Liver (tissue), 9 donors: Measurements from ENCODE around the gene CIB2. TPM values are rescaled to one million over a fixed set of nuclear protein-coding genes. Genes with fewer than 3 reads are reported as not detected.

Experiments
- DNase-seq: peaks from one replicate; pipeline ENCODE4 v3.0.0-alpha.2; 2017; ENCODE audit warnings: low spot score
- H3K27ac ChIP-seq, 2 donors: one replicate each; pipeline ENCODE4 v1.7.0; 2013; ENCODE audit warnings: inconsistent platforms in 2 of 2, low read length in 2 of 2, control low read depth in 1 of 2, low read depth in 1 of 2, mild to moderate bottlenecking in 1 of 2
- H3K27me3 ChIP-seq, 4 donors: one replicate each; pipeline versions ENCODE4 v1.6.1 to v1.7.0; 2013; ENCODE audit warnings: low read length in 3 of 4, inconsistent platforms in 1 of 4, mild to moderate bottlenecking in 1 of 4, moderate library complexity in 1 of 4; ENCODE audit not compliant: control insufficient read depth in 4 of 4, insufficient read depth in 4 of 4
- H3K36me3 ChIP-seq, 4 donors: one replicate each; pipeline versions ENCODE4 v1.6.1 to v1.7.0; 2013; ENCODE audit warnings: low read length in 3 of 4, mild to moderate bottlenecking in 3 of 4, low read depth in 1 of 4, moderate library complexity in 1 of 4; ENCODE audit not compliant: control insufficient read depth in 4 of 4, insufficient read depth in 3 of 4
- H3K4me1 ChIP-seq, 4 donors: one replicate each; pipeline versions ENCODE4 v1.6.1 to v1.7.0; 2013; ENCODE audit warnings: low read length in 3 of 4, mild to moderate bottlenecking in 3 of 4, moderate library complexity in 1 of 4; ENCODE audit not compliant: control insufficient read depth in 4 of 4, insufficient read depth in 4 of 4
- H3K4me3 ChIP-seq, 3 donors: one replicate each; pipeline versions ENCODE4 v1.6.1 to v1.7.0; 2013; ENCODE audit warnings: low read length in 3 of 3, control low read depth in 1 of 3, low read depth in 1 of 3, mild to moderate bottlenecking in 1 of 3
- H3K9ac ChIP-seq, 2 donors: one replicate each; pipeline ENCODE4 v1.7.0; 2013; ENCODE audit warnings: low read length in 2 of 2, mild to moderate bottlenecking in 2 of 2, moderate library complexity in 2 of 2, control low read depth in 1 of 2, low read depth in 1 of 2
- H3K9me3 ChIP-seq, 4 donors: one replicate each; pipeline versions ENCODE4 v1.6.1 to v1.7.0; 2013; ENCODE audit warnings: low read length in 3 of 4; ENCODE audit not compliant: control insufficient read depth in 4 of 4
- CTCF ChIP-seq: fragments of 150-350 bp; IDR thresholded peaks from 2 replicates; pipeline ENCODE4 v1.5.1; 2017; ENCODE audit warnings: improper control_type of control experiment, low read depth, low read length; ENCODE audit not compliant: missing input control
- HNF4A ChIP-seq, 2 donors: conservative IDR thresholded peaks; 2 replicates each; pipeline ENCODE4 v1.6.1; 2016; ENCODE audit warnings: antibody characterized with exemption in 2 of 2, mild to moderate bottlenecking in 2 of 2
- RAD21 ChIP-seq, 2 donors: IDR thresholded peaks; 2 replicates each; pipeline ENCODE4 v1.6.1; 2016; ENCODE audit warnings: antibody characterized with exemption in 2 of 2, mild to moderate bottlenecking in 2 of 2
- RXRA ChIP-seq, 2 donors: IDR thresholded peaks; 2 replicates each; pipeline ENCODE4 v1.6.1; 2017 to 2018; ENCODE audit warnings: antibody characterized with exemption in 2 of 2, mild to moderate bottlenecking in 1 of 2
- SP1 ChIP-seq: IDR thresholded peaks from 2 replicates; pipeline ENCODE4 v1.6.1; 2018; ENCODE audit warnings: antibody characterized with exemption, mild to moderate bottlenecking
- YY1 ChIP-seq: IDR thresholded peaks from 2 replicates; pipeline ENCODE4 v1.6.1; 2016; ENCODE audit warnings: antibody characterized with exemption, mild to moderate bottlenecking
- WGBS: extraction: QIAGEN DNeasy Blood & Tissue Kit; methylation state at CpG from one replicate; pipeline ENCODE4 v1.1.7; 2013; 5-methylcytosine and 5-hydroxymethylcytosine counted together
- polyA plus RNA-seq, 2 donors: library from polyadenylated mRNA; stranded (reverse) in 1 of 2; unstranded in 1 of 2; fragments of 200-250 nt in 1 of 2; fragments of >200 nt in 1 of 2; fragmentation: Nextera tagmentation in 1 of 2; extraction: Ambion mirVana in 1 of 2; gene quantifications; one replicate each; pipeline versions ENCODE4 v1.2.1 to v1.2.3, GENCODE V29; 2013 to 2015
- total RNA-seq, 2 donors: library from RNA; depleted of rRNA; stranded (reverse); fragments of >200 nt; gene quantifications; one replicate each; pipeline ENCODE4 v1.2.3, GENCODE V29; 2014
- TF ChIP-seq, protein P1 (sequence below): IDR thresholded peaks from 2 replicates; pipeline ENCODE4 v1.6.1; 2016; ENCODE audit warnings: antibody characterized with exemption
- donor health status: healthy.
- donor health status: healthy.
- donor health status: healthy.
- donor health status: healthy.
- donor health status: healthy.

Gene CIB2
- total RNA-seq, result 1 to 10 TPM in 1 of 2 donors, under 1 TPM in 1; 0.25 to 2.2 TPM
- polyA plus RNA-seq, result under 1 TPM; 0.36 to 0.70 TPM

- Histone ChIP-seq H3K4me3 (peak within 1 kb of the TSS; percentile 52 to 80 (median 64)), H3K27me3 (no peaks in the 10 kb centered on the region), H3K4me1 (peaks cover 1 to 9% (median 4%) of the 10 kb centered on the region in 4 donors), H3K9ac (peak within 1 kb of the TSS; percentile 52 to 84), H3K27ac (peak within 1 kb of the TSS; percentile 33 to 73), H3K9me3 (no peaks in the 10 kb centered on the region), H3K36me3 (no peaks in the 10 kb centered on the region)
- 1% methylated on average over 79 of the region's 79 CpGs for WGBS
- peak; percentile 79 for DNase-seq
- TF ChIP-seq CTCF, result peak; percentile 77
- TF ChIP-seq HNF4A (conservative IDR thresholded peaks at IDR 0.05), result peak in 1 of 2 donors; percentile 6
- TF ChIP-seq YY1, result no peak
- TF ChIP-seq RXRA (IDR thresholded peaks at IDR 0.05), result no peak
- peak; percentile 68 to 70 for TF ChIP-seq RAD21 (IDR thresholded peaks at IDR 0.05)
These were observed at the start of gene CIB2 for GRCh38 chr15:78131295-78132061. Gene CIB2 (minus strand): TSS chr15:78131445. CDS start chr15:78131215, 230 bp downstream.

- no peaks in the 10 kb centered on the region for H3K4me1 ChIP-seq
- 89% methylated on average over 5 of the region's 5 CpGs for WGBS
- no peaks in the 10 kb centered on the region for H3K36me3 ChIP-seq
- H3K27me3 ChIP-seq, result no peaks in the 10 kb centered on the region
- no peak overlapping the region for H3K27ac ChIP-seq
- no peak overlapping the region for H3K4me3 ChIP-seq
- no peak for DNase-seq
- H3K9ac ChIP-seq, result no peak overlapping the region
- TF ChIP-seq, protein P1, sequence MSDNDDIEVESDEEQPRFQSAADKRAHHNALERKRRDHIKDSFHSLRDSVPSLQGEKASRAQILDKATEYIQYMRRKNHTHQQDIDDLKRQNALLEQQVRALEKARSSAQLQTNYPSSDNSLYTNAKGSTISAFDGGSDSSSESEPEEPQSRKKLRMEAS, result no peak
- no peaks in the 10 kb centered on the region for H3K9me3 ChIP-seq
These were observed 48.7 kb upstream of the CIB2 start for GRCh38 chr15:78179906-78180305.

DNA sequence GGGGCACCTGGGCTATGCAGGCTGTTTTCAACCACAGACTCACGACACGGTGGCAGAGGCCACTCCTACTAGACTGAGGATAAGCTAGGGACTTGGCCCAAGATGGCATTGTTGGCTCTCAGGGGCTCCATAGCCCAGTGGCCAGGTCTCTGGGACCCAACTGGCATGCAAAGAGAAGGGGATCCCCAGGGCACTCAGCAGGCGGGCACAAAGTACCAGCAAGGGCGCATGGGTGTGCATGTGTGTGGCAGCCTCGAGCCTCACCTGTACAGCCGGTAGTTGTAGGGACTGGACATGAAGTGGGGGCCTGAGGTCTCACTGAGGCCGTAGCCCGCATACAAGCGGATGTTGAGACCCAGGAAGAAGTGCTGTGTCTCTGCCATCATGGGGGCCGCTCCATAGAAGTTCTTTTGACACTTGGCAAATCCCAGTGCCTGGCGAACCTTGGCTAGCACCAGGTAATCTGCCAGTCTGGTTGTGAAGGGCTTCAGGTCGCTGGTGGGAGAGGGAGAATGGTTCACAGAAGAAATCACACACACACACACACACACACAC is 48.1 kb upstream of the CIB2 start:
- 94% methylated on average over 12 of the region's 12 CpGs for WGBS
- H3K27me3 ChIP-seq, result no peaks in the 10 kb centered on the region
- no peak overlapping the region for H3K4me3 ChIP-seq
- TF ChIP-seq YY1 (no peak), HNF4A (conservative IDR thresholded peaks at IDR 0.05) (no peak), RAD21 (IDR thresholded peaks at IDR 0.05) (no peak)
- no peaks in the 10 kb centered on the region for H3K36me3 ChIP-seq
- H3K27ac ChIP-seq, result no peak overlapping the region
- H3K9ac ChIP-seq, result no peak overlapping the region
- no peaks in the 10 kb centered on the region for H3K9me3 ChIP-seq
- H3K4me1 ChIP-seq, result no peaks in the 10 kb centered on the region
- DNase-seq, result no peak

GRCh38 chr15:78178064-78178463 is 46.8 kb upstream of the CIB2 start:
- H3K27me3 ChIP-seq, result no peaks in the 10 kb centered on the region
- H3K4me3 ChIP-seq, result no peak overlapping the region
- H3K9me3 ChIP-seq, result no peaks in the 10 kb centered on the region
- H3K27ac ChIP-seq, result no peak overlapping the region
- H3K36me3 ChIP-seq, result no peaks in the 10 kb centered on the region
- H3K9ac ChIP-seq, result no peak overlapping the region
- no peak for DNase-seq
- H3K4me1 ChIP-seq, result no peaks in the 10 kb centered on the region
- TF ChIP-seq SP1 (no peak), RXRA (IDR thresholded peaks at IDR 0.05) (no peak)
- TF ChIP-seq, protein P1, result no peak
- 81% methylated on average over 6 of the region's 6 CpGs for WGBS
